Activated T-cell treated with anti-CD3 and anti-CD28 coated beads, Interleukin-2, amount 50 U/mL, for 4 hours (primary cell): Measurements from ENCODE around the gene FGGY. TPM values are rescaled to one million over a fixed set of nuclear protein-coding genes. Genes with fewer than 3 reads are reported as not detected.
"Not testable (repeated sequence)": the region's sequence is repeated elsewhere in the genome, so short reads cannot be mapped to it uniquely, and the experiment has no call there.

Experiments used
- ATAC-seq, 2 donors: fragments of 200-7000 bp; cut with Tn5 transposase; one replicate each; pipeline ENCODE4 v1.10.0; 2021
- DNase-seq: peaks from one replicate; pipeline ENCODE4 v3.0.0-alpha.2; 2020
- H3K27me3 Mint-ChIP-seq: one replicate; pipeline ENCODE4 v1.8.0; 2021; ENCODE audit warnings: low read depth, mixed read lengths
- H3K36me3 Mint-ChIP-seq: one replicate; pipeline ENCODE4 v1.8.0; 2022; ENCODE audit warnings: mixed read lengths; ENCODE audit not compliant: insufficient read depth
- H3K4me1 Mint-ChIP-seq: one replicate; pipeline ENCODE4 v1.8.0; 2021; ENCODE audit warnings: low read depth, mixed read lengths
- H3K4me3 Mint-ChIP-seq: one replicate; pipeline ENCODE4 v1.8.0; 2021; ENCODE audit warnings: mild to moderate bottlenecking, moderate library complexity, mixed read lengths
- H3K9me3 Mint-ChIP-seq: one replicate; pipeline ENCODE4 v1.8.0; 2021; ENCODE audit warnings: mixed read lengths
- total RNA-seq, 3 donors: library from RNA; stranded (reverse); gene quantifications; one replicate each; pipeline ENCODE4 v1.2.1, GENCODE V29; 2021

The FGGY gene
- total RNA-seq, 3 donors from 2014 or later: 2.5 to 4.8 (median 3.1) TPM

- no peaks in the 10 kb centered on the region for H3K36me3 Mint-ChIP-seq
- H3K4me3 Mint-ChIP-seq: no peak overlapping the region
- no peaks in the 10 kb centered on the region for H3K9me3 Mint-ChIP-seq
- peaks cover 7% of the 10 kb centered on the region for H3K4me1 Mint-ChIP-seq
- ATAC-seq (peak; percentile 88 to 90), DNase-seq (no peak)
- no peaks in the 10 kb centered on the region for H3K27me3 Mint-ChIP-seq
Measured at GRCh38 chr1:59477286-59477685, 180.4 kb downstream of the FGGY start.

- ATAC-seq (no peak), DNase-seq (no peak)
- H3K4me3 Mint-ChIP-seq: no peak overlapping the region
- peaks cover 7% of the 10 kb centered on the region for H3K4me1 Mint-ChIP-seq
- no peaks in the 10 kb centered on the region for H3K27me3 Mint-ChIP-seq
- H3K9me3 Mint-ChIP-seq: no peaks in the 10 kb centered on the region
- H3K36me3 Mint-ChIP-seq: no peaks in the 10 kb centered on the region
Measured at GRCh38 chr1:59477867-59478266, 181.0 kb downstream of the FGGY start.

- Mint-ChIP-seq H3K9me3 (no peaks in the 10 kb centered on the region), H3K4me3 (no peak overlapping the region), H3K4me1 (peaks cover 7% of the 10 kb centered on the region), H3K27me3 (no peaks in the 10 kb centered on the region), H3K36me3 (no peaks in the 10 kb centered on the region)
- ATAC-seq (no peak), DNase-seq (no peak)
Measured at GRCh38 chr1:59478822-59479221, 181.9 kb downstream of the FGGY start.

GRCh38 chr1:59480188-59480888 is 183.4 kb downstream of the FGGY start:
- Mint-ChIP-seq H3K27me3 (no peaks in the 10 kb centered on the region), H3K4me1 (peaks cover 7% of the 10 kb centered on the region), H3K9me3 (no peaks in the 10 kb centered on the region), H3K36me3 (no peaks in the 10 kb centered on the region), H3K4me3 (no peak overlapping the region)
- no peak for DNase-seq
- ATAC-seq: no peak

GRCh38 chr1:59481881-59482505 is 185.1 kb downstream of the FGGY start:
- no peak overlapping the region for H3K4me3 Mint-ChIP-seq
- no peak for DNase-seq
- H3K36me3 Mint-ChIP-seq: no peaks in the 10 kb centered on the region
- no peaks in the 10 kb centered on the region for H3K9me3 Mint-ChIP-seq
- no peaks in the 10 kb centered on the region for H3K27me3 Mint-ChIP-seq
- peaks cover 5% of the 10 kb centered on the region for H3K4me1 Mint-ChIP-seq
- no peak for ATAC-seq

GRCh38 chr1:59482986-59483385 is 186.1 kb downstream of the FGGY start:
- H3K4me1 Mint-ChIP-seq: no peaks in the 10 kb centered on the region
- no peaks in the 10 kb centered on the region for H3K36me3 Mint-ChIP-seq
- ATAC-seq: no peak
- H3K9me3 Mint-ChIP-seq: no peaks in the 10 kb centered on the region
- no peaks in the 10 kb centered on the region for H3K27me3 Mint-ChIP-seq
- H3K4me3 Mint-ChIP-seq: no peak overlapping the region
- no peak for DNase-seq

GRCh38 chr1:59484096-59484495 is 187.2 kb downstream of the FGGY start:
- Mint-ChIP-seq H3K9me3 (no peaks in the 10 kb centered on the region), H3K36me3 (no peaks in the 10 kb centered on the region), H3K4me1 (no peaks in the 10 kb centered on the region), H3K27me3 (no peaks in the 10 kb centered on the region), H3K4me3 (no peak overlapping the region)
- DNase-seq (no peak), ATAC-seq (no peak)

GRCh38 chr1:59485171-59485570 is 188.3 kb downstream of the FGGY start:
- ATAC-seq (no peak), DNase-seq (no peak)
- no peaks in the 10 kb centered on the region for H3K4me1 Mint-ChIP-seq
- no peaks in the 10 kb centered on the region for H3K9me3 Mint-ChIP-seq
- no peak overlapping the region for H3K4me3 Mint-ChIP-seq
- H3K27me3 Mint-ChIP-seq: no peaks in the 10 kb centered on the region
- no peaks in the 10 kb centered on the region for H3K36me3 Mint-ChIP-seq

- no peak for DNase-seq
- Mint-ChIP-seq H3K4me3 (no peak overlapping the region), H3K36me3 (no peaks in the 10 kb centered on the region), H3K4me1 (no peaks in the 10 kb centered on the region), H3K27me3 (no peaks in the 10 kb centered on the region), H3K9me3 (no peaks in the 10 kb centered on the region)
- no peak for ATAC-seq
Measured at GRCh38 chr1:59485949-59486348, 189.1 kb downstream of the FGGY start.

GRCh38 chr1:59486615-59487014 is 189.7 kb downstream of the FGGY start:
- H3K9me3 Mint-ChIP-seq: peaks cover 1% of the 10 kb centered on the region

GRCh38 chr1:59487335-59488031 is 190.6 kb downstream of the FGGY start:
- no peaks in the 10 kb centered on the region for H3K4me1 Mint-ChIP-seq
- no peak overlapping the region for H3K4me3 Mint-ChIP-seq
- peaks cover 8% of the 10 kb centered on the region for H3K9me3 Mint-ChIP-seq
- DNase-seq (no peak), ATAC-seq (no peak)
- H3K27me3 Mint-ChIP-seq: no peaks in the 10 kb centered on the region
- H3K36me3 Mint-ChIP-seq: no peaks in the 10 kb centered on the region

More at GRCh38 chr1:59486615-59487014, 189.7 kb downstream of the FGGY start:
- no peaks in the 10 kb centered on the region for H3K27me3 Mint-ChIP-seq
- no peaks in the 10 kb centered on the region for H3K4me1 Mint-ChIP-seq
- DNase-seq (no peak), ATAC-seq (no peak)
- H3K36me3 Mint-ChIP-seq: no peaks in the 10 kb centered on the region
- H3K4me3 Mint-ChIP-seq: no peak overlapping the region

- Mint-ChIP-seq H3K4me1 (no peaks in the 10 kb centered on the region), H3K9me3 (peaks cover 8% of the 10 kb centered on the region), H3K27me3 (no peaks in the 10 kb centered on the region), H3K4me3 (no peak overlapping the region), H3K36me3 (peaks cover 1% of the 10 kb centered on the region)
- no peak for DNase-seq
- no peak for ATAC-seq
Measured at GRCh38 chr1:59492500-59492899, 195.6 kb downstream of the FGGY start.

- H3K36me3 Mint-ChIP-seq: peaks cover 1% of the 10 kb centered on the region
- DNase-seq (no peak), ATAC-seq (no peak)
- no peak overlapping the region for H3K4me3 Mint-ChIP-seq
- peaks cover 8% of the 10 kb centered on the region for H3K9me3 Mint-ChIP-seq
- no peaks in the 10 kb centered on the region for H3K4me1 Mint-ChIP-seq
- no peaks in the 10 kb centered on the region for H3K27me3 Mint-ChIP-seq
Measured at GRCh38 chr1:59494145-59494833, 197.4 kb downstream of the FGGY start.

- H3K4me1 Mint-ChIP-seq, H3K27me3 Mint-ChIP-seq, H3K9me3 Mint-ChIP-seq, H3K36me3 Mint-ChIP-seq, ATAC-seq, H3K4me3 Mint-ChIP-seq, DNase-seq: not testable (repeated sequence)
Measured at GRCh38 chr1:59496156-59496555, 199.3 kb downstream of the FGGY start.
